SK-N-SH (cell line): ENCODE measurements around the gene PROM2. TPM values are rescaled to one million over a fixed set of nuclear protein-coding genes. Genes with fewer than 3 reads are reported as not detected.

Source experiments
- CTCF ChIA-PET: fragments of 300-600, 350-600 bp; formaldehyde crosslinking; extraction: SDS; loops from one replicate; lab custom pipeline; 2021; lab: Yijun Ruan, JAX
- POLR2A ChIA-PET: fragments of 350-600 bp; sonication (Branson Sonifier 250); formaldehyde crosslinking; extraction: SDS; loops from one replicate; lab custom pipeline; 2020; ENCODE audit warnings: antibody characterized with exemption, inconsistent platforms; lab: Yijun Ruan, JAX
- DNase-seq: peaks from one replicate; pipeline ENCODE4 v3.0.0; 2012
- H2AFZ ChIP-seq: fragments of 200-600 bp; sonication (generic); 2 replicates; pipeline ENCODE4 v1.8.1; 2016; ENCODE audit warnings: antibody characterized with exemption, mild to moderate bottlenecking, low read depth
- H3F3A ChIP-seq: fragments of 200-600 bp; sonication (generic); replicated peaks from 2 replicates; pipeline ENCODE3; 2016; ENCODE audit warnings: antibody characterized with exemption, mild to moderate bottlenecking; ENCODE audit not compliant: insufficient read depth
- H3K27ac ChIP-seq, 2 experiments: fragments of 200-500 bp in 1 of 2; fragments of 200-600 bp in 1 of 2; sonication (Bioruptor generic) in 1 of 2; sonication (generic), shearing (Covaris generic) in 1 of 2; 2 replicates each; pipeline versions ENCODE4 v1.5.1 to v1.6.1; 2014 to 2016; ENCODE audit warnings: low read depth in 2 of 2, inconsistent platforms in 1 of 2, low read length in 1 of 2, mild to moderate bottlenecking in 1 of 2, mixed read lengths in 1 of 2
- H3K27me3 ChIP-seq: fragments of 200-600 bp; sonication (generic), shearing (Covaris generic); 2 replicates; pipeline ENCODE4 v1.6.1; 2016; ENCODE audit warnings: mixed run types; ENCODE audit not compliant: insufficient read depth
- H3K36me3 ChIP-seq, 2 experiments: fragments of 200-500 bp in 1 of 2; fragments of 200-600 bp in 1 of 2; sonication (Bioruptor generic) in 1 of 2; sonication (generic) in 1 of 2; replicated peaks in 1 of 2; 2 replicates each; pipeline versions ENCODE3 to v1.5.1; 2014 to 2016; ENCODE audit warnings: low read length in 1 of 2, mild to moderate bottlenecking in 1 of 2; ENCODE audit not compliant: insufficient read depth in 2 of 2, control insufficient read depth in 1 of 2
- H3K4me1 ChIP-seq, 2 experiments: fragments of 200-500 bp in 1 of 2; fragments of 200-600 bp in 1 of 2; sonication (Bioruptor generic) in 1 of 2; sonication (generic), shearing (Covaris generic) in 1 of 2; 2 replicates each; pipeline versions ENCODE4 v1.5.1 to v1.6.1; 2014 to 2016; ENCODE audit warnings: low read depth in 1 of 2, low read length in 1 of 2, mixed run types in 1 of 2; ENCODE audit not compliant: insufficient read depth in 2 of 2, control insufficient read depth in 1 of 2
- H3K4me2 ChIP-seq: fragments of 200-600 bp; sonication (generic), shearing (Covaris generic); 2 replicates; pipeline ENCODE4 v1.6.1; 2017; ENCODE audit warnings: mixed run types
- H3K4me3 ChIP-seq, 2 experiments: fragments of 200-500 bp in 1 of 2; fragments of 200-600 bp in 1 of 2; sonication (Bioruptor generic) in 1 of 2; sonication (generic), shearing (Covaris generic) in 1 of 2; 2 replicates each; pipeline versions ENCODE4 v1.5.1 to v1.8.1; 2014 to 2016; ENCODE audit warnings: low read depth in 2 of 2, inconsistent platforms in 1 of 2, low read length in 1 of 2, mild to moderate bottlenecking in 1 of 2, mixed read lengths in 1 of 2, moderate library complexity in 1 of 2
- H3K79me2 ChIP-seq: fragments of 200-600 bp; sonication (generic); 2 replicates; pipeline ENCODE4 v1.8.1; 2017; ENCODE audit warnings: mild to moderate bottlenecking; ENCODE audit not compliant: insufficient read depth
- H3K9ac ChIP-seq: fragments of 200-600 bp; sonication (generic); 2 replicates; pipeline ENCODE4 v1.6.1; 2017; ENCODE audit warnings: mixed run types
- H3K9me2 ChIP-seq: fragments of 200-600 bp; sonication (generic); 2 replicates; pipeline ENCODE4 v1.6.1; 2017; ENCODE audit warnings: mixed run types
- H3K9me3 ChIP-seq: fragments of 200-600 bp; sonication (generic); 2 replicates; pipeline ENCODE4 v1.6.1; 2017; ENCODE audit warnings: mixed run types, mild to moderate bottlenecking, moderate library complexity
- H4K20me1 ChIP-seq: fragments of 200-600 bp; sonication (generic); 2 replicates; pipeline ENCODE4 v1.6.1; 2017; ENCODE audit warnings: mild to moderate bottlenecking, mixed run types; ENCODE audit not compliant: insufficient read depth
- CTCF ChIP-seq: fragments of 200-600 bp; sonication (generic); IDR thresholded peaks from 2 replicates; pipeline ENCODE4 v1.6.1; 2017; ENCODE audit warnings: antibody characterized with exemption, mild to moderate bottlenecking, moderate library complexity
- FOSL2 ChIP-seq: IDR thresholded peaks from 2 replicates; pipeline ENCODE4 v1.4.0; 2012; ENCODE audit warnings: low read depth, mild to moderate bottlenecking, moderate library complexity, borderline replicate concordance
- FOXJ3 ChIP-seq: sonication (generic); formaldehyde crosslinking; IDR thresholded peaks from 2 replicates; pipeline ENCODE4 v1.5.1; 2020; ENCODE audit warnings: mild to moderate bottlenecking, missing genetic modification reagents
- GABPA ChIP-seq: IDR thresholded peaks from 2 replicates; pipeline ENCODE4 v1.4.0; 2012; ENCODE audit warnings: low read depth, mild to moderate bottlenecking
- GATA2 ChIP-seq: sonication (generic); formaldehyde crosslinking; IDR thresholded peaks from 2 replicates; pipeline ENCODE4 v1.5.0; 2020; ENCODE audit warnings: mild to moderate bottlenecking, missing genetic modification reagents
- RCOR1 ChIP-seq: fragments of 150-350 bp; IDR thresholded peaks from 2 replicates; pipeline ENCODE4 v1.6.1; 2017; ENCODE audit warnings: antibody characterized with exemption, low read length
- RXRA ChIP-seq: IDR thresholded peaks from 2 replicates; pipeline ENCODE4 v1.4.0; 2012; ENCODE audit warnings: low read depth, mild to moderate bottlenecking, borderline replicate concordance
- YY1 ChIP-seq: IDR thresholded peaks from 2 replicates; pipeline ENCODE4 v1.4.0; 2012; ENCODE audit warnings: low read depth, mild to moderate bottlenecking
- ZBTB33 ChIP-seq: IDR thresholded peaks from 2 replicates; pipeline ENCODE4 v1.4.0; 2012; ENCODE audit warnings: low read depth, borderline replicate concordance
- WGBS: methylation state at CpG from one replicate; pipeline ENCODE4 v1.1.6; 2017; ENCODE audit warnings: low lambda C conversion rate; 5-methylcytosine and 5-hydroxymethylcytosine counted together
- polyA plus RNA-seq, 3 experiments: library from polyadenylated mRNA; depleted of rRNA; stranded (reverse); fragments of >200 nt; gene quantifications; 2 replicates each; pipeline ENCODE4 v1.2.3, GENCODE V29; 2012
- TF ChIP-seq, protein P1 (sequence below): IDR thresholded peaks from 2 replicates; pipeline ENCODE4 v1.4.0; 2012; ENCODE audit warnings: low read depth, borderline replicate concordance

Gene PROM2
- polyA plus RNA-seq, 1 of the 3 experiments (the other 2 are of a cell fraction), result 0.38 TPM

DNA sequence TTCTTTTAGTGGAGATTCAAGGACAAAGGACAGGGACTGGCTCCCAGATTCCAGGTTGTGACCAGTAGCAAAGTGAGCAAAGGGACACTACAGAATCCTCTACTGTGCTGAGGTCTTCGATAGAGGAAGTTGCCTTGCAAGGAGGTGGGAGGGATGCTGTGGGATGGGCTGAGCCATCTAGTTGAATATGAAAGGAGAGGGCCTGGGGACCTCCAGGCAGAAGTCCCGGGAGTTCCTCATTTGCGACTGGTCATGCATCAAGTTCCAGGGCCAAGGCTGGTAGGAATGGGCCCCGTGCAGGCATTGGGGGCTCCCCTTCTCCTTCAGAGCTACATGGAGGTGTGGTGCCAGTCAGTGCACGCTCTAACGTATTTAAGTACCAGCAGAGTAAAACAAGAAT is 12.6 kb upstream of the PROM2 start (continued):
- TF ChIP-seq CTCF (no peak), YY1 (no peak), GABPA (no peak)

DNA sequence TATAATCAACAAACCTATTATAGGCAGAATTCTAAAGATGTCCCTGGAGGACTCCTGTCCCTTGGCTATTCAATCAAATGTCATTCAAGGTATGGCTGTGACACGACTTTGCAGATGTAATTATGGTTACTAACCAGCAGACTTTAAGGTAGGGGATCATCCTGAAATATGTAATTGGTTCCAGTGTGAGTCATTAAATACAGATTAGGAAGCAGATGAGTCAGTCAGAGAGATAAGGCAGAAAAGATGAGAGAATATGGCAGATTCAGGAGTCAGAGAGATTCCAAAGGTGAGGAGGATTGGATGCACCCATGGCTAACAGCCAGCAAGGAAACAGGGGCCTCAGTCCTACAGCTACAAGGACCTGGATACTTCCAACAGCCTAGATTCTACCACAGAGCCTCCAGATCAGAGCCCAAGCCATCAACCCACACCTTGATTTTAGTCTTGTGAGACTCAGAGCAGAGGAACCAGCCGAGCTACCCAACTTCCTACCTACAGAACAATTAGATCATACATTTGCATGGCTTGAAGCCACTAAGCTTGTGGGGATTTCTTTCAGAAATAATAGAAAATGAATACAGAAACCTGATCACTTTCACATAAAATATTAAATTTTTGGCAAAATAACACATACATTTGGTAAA is 11.2 kb upstream of the PROM2 start:
- no peak overlapping the region for H3K9ac ChIP-seq
- H4K20me1 ChIP-seq, result no peaks in the 10 kb centered on the region
- H3K4me3 ChIP-seq, result no peak overlapping the region
- 29% methylated on average over 2 of the region's 2 CpGs for WGBS
- ChIA-PET CTCF (interaction anchor here (1.5 kb wide), 1 partner anchor 32 kb away, joined by 3 read pairs; no protein-coding TSS in a partner anchor), POLR2A (interaction anchor here (0.7 kb wide), 1 partner anchor 14 kb away, joined by 7 read pairs; no protein-coding TSS in a partner anchor)
- TF ChIP-seq ZBTB33, result no peak
- peak; percentile 12; the same call in 1 of the 2 replicates for TF ChIP-seq FOSL2
- H3F3A ChIP-seq, result no peaks in the 10 kb centered on the region
- H3K4me2 ChIP-seq, result no peak overlapping the region
- no peaks in the 10 kb centered on the region for H3K4me1 ChIP-seq
- no peaks in the 10 kb centered on the region for H3K36me3 ChIP-seq
- no peak overlapping the region for H2AFZ ChIP-seq
- peak; percentile 1 for DNase-seq
- H3K27ac ChIP-seq, result no peak overlapping the region
- no peaks in the 10 kb centered on the region for H3K9me3 ChIP-seq
- no peaks in the 10 kb centered on the region for H3K9me2 ChIP-seq
- H3K27me3 ChIP-seq, result no peaks in the 10 kb centered on the region
- no peaks in the 10 kb centered on the region for H3K79me2 ChIP-seq

DNA sequence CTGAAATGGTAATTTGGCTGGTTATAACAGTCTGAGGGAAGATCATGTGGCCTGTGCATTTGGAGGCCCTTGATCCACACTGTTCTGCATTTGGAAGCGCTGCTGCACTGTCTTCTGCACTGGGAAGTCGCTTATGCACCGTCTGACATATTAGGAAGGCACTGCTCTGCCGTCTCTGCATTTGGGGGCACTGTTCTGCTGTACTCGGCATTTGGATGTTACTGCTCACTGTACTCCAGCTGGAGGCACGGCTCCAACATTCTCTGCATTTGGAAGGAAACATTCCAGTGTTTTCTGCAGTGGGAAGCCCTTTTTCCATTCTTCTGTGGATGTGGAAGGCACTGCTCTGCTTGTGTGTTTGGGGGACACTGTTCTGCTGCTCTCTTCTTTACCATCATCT is 9.6 kb upstream of the PROM2 start:
- no peak overlapping the region for H2AFZ ChIP-seq
- no peaks in the 10 kb centered on the region for H3K27me3 ChIP-seq
- H3K9ac ChIP-seq, result no peak overlapping the region
- H3K4me3 ChIP-seq, result no peak overlapping the region
- no peaks in the 10 kb centered on the region for H3K9me2 ChIP-seq
- CTCF ChIA-PET, result no interaction called here
- no peaks in the 10 kb centered on the region for H3K79me2 ChIP-seq
- no peak overlapping the region for H3K27ac ChIP-seq
- no peaks in the 10 kb centered on the region for H3F3A ChIP-seq
- H3K4me1 ChIP-seq, result no peaks in the 10 kb centered on the region
- no peaks in the 10 kb centered on the region for H4K20me1 ChIP-seq
- WGBS, result 17% methylated on average over 6 of the region's 6 CpGs
- H3K36me3 ChIP-seq, result no peaks in the 10 kb centered on the region
- no peak for TF ChIP-seq RXRA
- TF ChIP-seq FOXJ3 (CRISPR knock-in tag), result no peak
- TF ChIP-seq, protein P1, sequence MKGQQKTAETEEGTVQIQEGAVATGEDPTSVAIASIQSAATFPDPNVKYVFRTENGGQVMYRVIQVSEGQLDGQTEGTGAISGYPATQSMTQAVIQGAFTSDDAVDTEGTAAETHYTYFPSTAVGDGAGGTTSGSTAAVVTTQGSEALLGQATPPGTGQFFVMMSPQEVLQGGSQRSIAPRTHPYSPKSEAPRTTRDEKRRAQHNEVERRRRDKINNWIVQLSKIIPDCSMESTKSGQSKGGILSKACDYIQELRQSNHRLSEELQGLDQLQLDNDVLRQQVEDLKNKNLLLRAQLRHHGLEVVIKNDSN, result no peak
- no peak for TF ChIP-seq RCOR1
- TF ChIP-seq GATA2 (CRISPR knock-in tag), result no peak
- no peak for TF ChIP-seq YY1
- TF ChIP-seq, all 33 proteins: peak for 0
- H3K4me2 ChIP-seq, result no peak overlapping the region
- POLR2A ChIA-PET, result no interaction called here
- DNase-seq, result no peak
- no peaks in the 10 kb centered on the region for H3K9me3 ChIP-seq
